Mucosa of rectum (tissue), 2 donors: Measurements from ENCODE around the gene CATSPERD.

Experiments used
- H3K27ac ChIP-seq, 2 donors: one replicate each; pipeline ENCODE4 v1.7.0; 2013; ENCODE audit warnings: inconsistent platforms in 2 of 2, low read depth in 2 of 2, low read length in 2 of 2
- H3K27me3 ChIP-seq, 2 donors: one replicate each; pipeline ENCODE4 v1.7.0; 2013; ENCODE audit warnings: low read length in 2 of 2; ENCODE audit not compliant: control insufficient read depth in 2 of 2, insufficient read depth in 2 of 2
- H3K36me3 ChIP-seq, 2 donors: one replicate each; pipeline ENCODE4 v1.7.0; 2013; ENCODE audit warnings: low read length in 2 of 2; ENCODE audit not compliant: control insufficient read depth in 2 of 2, insufficient read depth in 2 of 2
- H3K4me1 ChIP-seq, 2 donors: one replicate each; pipeline ENCODE4 v1.7.0; 2013; ENCODE audit warnings: low read length in 2 of 2, mild to moderate bottlenecking in 1 of 2; ENCODE audit not compliant: control insufficient read depth in 2 of 2, insufficient read depth in 2 of 2
- H3K4me3 ChIP-seq, 2 donors: one replicate each; pipeline ENCODE4 v1.7.0; 2013; ENCODE audit warnings: low read length in 2 of 2
- H3K9ac ChIP-seq, 2 donors: one replicate each; pipeline ENCODE4 v1.7.0; 2013; ENCODE audit warnings: low read length in 2 of 2, low read depth in 1 of 2, mild to moderate bottlenecking in 1 of 2
- H3K9me3 ChIP-seq, 2 donors: one replicate each; pipeline ENCODE4 v1.7.0; 2013; ENCODE audit warnings: low read length in 2 of 2; ENCODE audit not compliant: control insufficient read depth in 2 of 2
- donor health status: healthy.
- donor health status: Normal muscosa, but diverticular disease.

CATSPERD gene

GRCh38 chr19:5799247-5800241 is 79.1 kb downstream of the CATSPERD start:
- H3K27me3 ChIP-seq, result peaks cover 2 to 3% of the 10 kb centered on the region in 2 donors
- H3K27ac ChIP-seq, result no peak overlapping the region
- peaks cover 10% of the 10 kb centered on the region in 2 donors for H3K4me1 ChIP-seq
- H3K4me3 ChIP-seq, result no peak overlapping the region
- H3K9me3 ChIP-seq, result no peaks in the 10 kb centered on the region
- H3K9ac ChIP-seq, result no peak overlapping the region
- H3K36me3 ChIP-seq, result no peaks in the 10 kb centered on the region

GRCh38 chr19:5800361-5801270 is 80.2 kb downstream of the CATSPERD start:
- Histone ChIP-seq H3K27me3 (peaks cover 2 to 3% of the 10 kb centered on the region in 2 donors), H3K4me1 (peaks cover 11% of the 10 kb centered on the region in 2 donors), H3K36me3 (no peaks in the 10 kb centered on the region), H3K9me3 (no peaks in the 10 kb centered on the region), H3K4me3 (no peak overlapping the region), H3K9ac (no peak overlapping the region), H3K27ac (no peak overlapping the region)

DNA sequence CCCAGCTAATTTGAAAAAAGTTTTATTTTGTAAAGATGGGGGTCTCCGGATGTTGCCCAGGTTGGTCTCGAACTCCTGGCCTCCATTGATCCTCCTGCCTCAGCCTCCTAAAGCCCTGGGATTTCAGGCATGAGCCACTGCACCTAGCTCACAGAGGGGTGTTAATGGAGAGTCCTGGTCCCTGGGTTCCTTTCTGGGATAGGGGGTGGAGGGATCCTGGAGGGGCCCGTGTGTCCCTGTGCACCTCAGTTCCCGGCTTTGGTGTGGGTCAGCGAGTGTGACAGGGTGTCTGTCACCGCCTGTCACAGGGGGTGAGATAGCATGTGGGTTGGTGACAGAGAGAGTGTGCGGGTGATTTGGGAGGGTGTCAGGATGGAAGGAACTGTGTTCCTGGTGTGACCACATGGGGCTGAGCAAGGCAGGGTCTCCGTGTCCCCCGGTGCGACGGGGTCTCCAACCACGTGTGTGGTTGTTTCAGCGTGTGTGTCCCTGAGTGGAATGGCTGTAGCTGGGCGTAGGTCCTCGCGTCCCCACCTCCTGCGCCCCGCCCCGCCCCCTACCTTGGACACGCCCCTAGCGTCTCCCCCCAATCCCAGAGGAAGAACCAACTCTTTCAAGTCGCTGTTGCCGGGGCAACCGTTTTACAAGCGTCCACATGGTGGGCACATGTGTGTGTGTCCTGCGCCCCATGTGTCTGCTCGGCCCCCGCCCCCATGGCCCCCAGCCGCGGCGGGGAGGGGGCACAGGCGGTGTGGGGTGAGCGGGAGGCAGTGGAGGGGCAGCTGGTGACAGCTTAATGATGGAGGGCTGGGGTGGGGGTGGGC is 81.6 kb downstream of the CATSPERD start:
- H3K4me3 ChIP-seq, result no peak overlapping the region
- H3K27me3 ChIP-seq, result peaks cover 2 to 3% of the 10 kb centered on the region in 2 donors
- H3K27ac ChIP-seq, result no peak overlapping the region
- no peak overlapping the region for H3K9ac ChIP-seq
- peaks cover 11% of the 10 kb centered on the region in 2 donors for H3K4me1 ChIP-seq
- no peaks in the 10 kb centered on the region for H3K9me3 ChIP-seq
- no peaks in the 10 kb centered on the region for H3K36me3 ChIP-seq

DNA sequence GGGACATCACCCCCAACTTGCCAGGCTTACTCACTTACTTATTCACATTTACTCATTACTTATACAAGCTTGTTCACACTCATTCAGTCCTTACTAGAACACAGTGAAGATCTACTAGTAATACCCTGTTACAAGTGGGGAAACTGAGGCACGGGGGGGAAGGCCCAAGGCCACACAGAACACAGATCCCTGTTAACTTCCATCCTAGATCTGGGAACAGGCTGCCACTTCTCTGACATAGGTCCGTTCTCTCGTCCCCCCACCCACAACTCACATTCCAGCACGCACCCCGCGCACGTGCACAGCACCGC is 83.0 kb downstream of the CATSPERD start:
- H3K27ac ChIP-seq, result no peak overlapping the region
- H3K9me3 ChIP-seq, result no peaks in the 10 kb centered on the region
- peak overlapping the region; percentile 11 to 32 for H3K9ac ChIP-seq
- no peaks in the 10 kb centered on the region for H3K36me3 ChIP-seq
- H3K4me1 ChIP-seq, result peaks cover 11% of the 10 kb centered on the region in 2 donors
- peak overlapping the region; percentile 42 to 62 for H3K4me3 ChIP-seq
- H3K27me3 ChIP-seq, result peaks cover 2 to 3% of the 10 kb centered on the region in 2 donors

DNA sequence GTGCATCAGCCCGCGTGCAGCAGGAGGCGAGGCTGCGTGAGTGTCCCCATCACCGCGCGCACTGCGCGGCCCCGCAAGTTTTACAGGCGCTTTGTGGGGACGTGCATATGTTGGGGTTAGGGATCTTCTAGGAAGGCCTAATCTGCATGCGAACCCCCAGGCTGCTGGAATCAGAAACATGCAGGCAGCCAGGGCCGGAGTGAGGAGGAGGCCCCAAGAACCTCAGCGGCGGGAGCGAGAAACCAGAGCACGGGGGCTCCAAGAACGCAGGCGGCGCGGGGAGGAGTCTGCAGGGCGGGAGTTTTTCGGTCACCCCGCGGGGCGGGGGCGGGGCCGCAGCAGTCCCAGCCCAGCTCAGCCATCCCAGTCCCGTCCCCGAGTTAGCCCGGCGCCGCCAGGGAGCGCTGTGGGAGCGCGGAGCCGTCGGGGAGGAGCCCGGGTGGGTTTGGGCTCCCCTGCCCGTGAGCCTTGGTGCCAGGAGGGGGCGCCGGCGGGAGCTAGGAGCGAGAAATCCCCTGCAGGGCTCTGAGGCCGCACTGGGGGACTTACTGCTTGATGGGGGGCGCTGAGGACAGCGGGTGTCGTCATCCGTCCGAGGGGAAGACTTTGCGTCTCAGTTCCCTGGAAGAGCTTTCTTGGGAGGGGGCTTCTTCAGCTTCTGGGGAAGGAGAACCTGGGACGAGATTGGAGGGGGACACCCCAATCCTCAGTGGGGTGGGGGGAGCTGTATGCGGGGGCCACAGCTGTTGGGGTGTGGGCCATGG is 83.5 kb downstream of the CATSPERD start:
- H3K4me3 ChIP-seq, result peak overlapping the region; percentile 42 to 62
- H3K4me1 ChIP-seq, result peaks cover 11% of the 10 kb centered on the region in 2 donors
- peak overlapping the region; percentile 11 to 32 for H3K9ac ChIP-seq
- peaks cover 2 to 3% of the 10 kb centered on the region in 2 donors for H3K27me3 ChIP-seq
- no peaks in the 10 kb centered on the region for H3K36me3 ChIP-seq
- H3K9me3 ChIP-seq, result no peaks in the 10 kb centered on the region
- no peak overlapping the region for H3K27ac ChIP-seq

DNA sequence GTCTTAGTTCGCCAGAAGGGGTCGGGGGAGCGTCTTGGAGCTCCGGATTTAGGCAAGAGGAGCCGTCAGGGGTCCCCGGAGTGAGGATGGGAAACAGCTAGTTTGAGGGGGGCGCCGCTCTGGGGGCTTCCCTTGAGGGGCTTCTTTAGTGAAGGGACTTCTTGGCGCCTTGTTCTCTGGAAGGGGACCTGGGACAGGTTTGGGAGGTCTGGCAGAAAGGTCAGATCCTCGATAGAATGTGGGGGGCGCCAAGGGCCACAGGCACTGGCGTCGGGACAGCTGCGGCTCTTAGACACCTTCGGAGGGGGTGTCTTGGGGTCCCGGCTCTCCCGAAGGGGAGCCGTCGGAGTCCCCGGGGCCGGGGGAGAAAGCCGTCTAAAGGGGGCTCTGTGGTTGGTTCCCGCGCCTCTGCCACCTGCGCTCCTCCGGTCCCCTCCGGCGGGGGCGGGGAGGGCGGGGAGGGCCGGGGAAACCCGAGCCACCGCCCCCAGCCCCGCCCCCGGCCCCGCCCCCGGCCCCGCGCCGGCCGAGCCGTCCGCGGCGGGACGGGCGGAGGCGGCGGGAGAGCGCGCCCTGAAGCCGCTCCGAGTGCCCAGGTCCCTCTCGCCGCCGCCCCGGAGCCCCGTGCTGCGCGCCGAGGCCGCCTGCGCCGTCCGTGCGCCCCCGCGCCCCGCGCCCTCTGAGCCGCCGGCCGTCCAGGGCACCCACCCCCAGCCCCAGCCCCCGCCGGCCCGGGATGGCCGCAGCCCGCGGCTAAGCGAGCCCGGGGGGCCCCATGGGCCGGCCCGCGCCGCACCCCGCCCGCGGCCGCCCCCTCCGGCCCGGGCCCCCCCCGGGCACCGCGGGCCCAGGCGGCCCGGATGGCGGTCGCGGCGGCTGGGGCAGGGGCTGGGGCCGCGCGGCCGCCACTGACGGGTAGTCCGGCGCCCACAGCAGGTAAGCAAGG is 84.4 kb downstream of the CATSPERD start, which contains the start of gene NRTN:
NRTN (plus strand) TSS at position 552 of the 946 bp plus-strand sequence. CDS start 19,099 bp downstream, outside the sequence.
- peaks cover 11% of the 10 kb centered on the region in 2 donors for H3K4me1 ChIP-seq
- peak within 1 kb of the TSS; percentile 48 to 62 for H3K4me3 ChIP-seq

DNA sequence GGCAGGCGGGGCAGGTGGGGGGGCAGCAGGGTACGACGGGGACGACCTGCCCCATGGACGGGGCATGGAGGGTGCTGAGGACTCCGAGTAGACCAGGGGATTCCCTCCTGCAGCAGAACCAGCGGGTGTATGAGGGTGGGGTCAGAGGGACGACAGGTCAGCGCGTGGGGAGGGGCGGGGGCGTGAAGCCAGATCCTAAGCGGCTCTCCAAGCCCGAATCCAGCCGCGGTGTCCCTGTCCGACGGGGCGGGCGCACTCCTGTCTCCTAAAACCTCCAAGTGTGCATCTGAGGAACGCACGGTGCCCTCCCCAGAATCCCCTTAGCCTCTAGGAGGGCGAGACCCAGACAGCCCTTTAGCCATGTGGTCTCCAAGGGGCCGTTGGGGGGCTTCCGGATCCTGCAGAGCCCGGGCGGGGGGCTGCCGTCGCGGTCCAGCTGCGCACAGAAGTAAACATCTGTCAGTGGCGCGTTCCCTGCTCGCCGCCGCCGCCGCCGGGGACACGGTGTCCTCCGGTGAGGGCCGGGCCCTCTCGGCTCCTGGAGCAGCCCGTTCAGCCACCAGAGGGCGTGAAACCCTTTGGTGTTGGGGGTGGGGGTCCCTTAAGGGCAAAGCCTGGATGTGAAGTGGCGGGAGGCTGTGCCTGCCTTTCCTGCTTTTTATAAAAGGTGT is 85.2 kb downstream of the CATSPERD start:
- Histone ChIP-seq H3K27me3 (peaks cover 0 to 2% of the 10 kb centered on the region in 2 donors), H3K36me3 (no peaks in the 10 kb centered on the region), H3K9ac (peak overlapping the region; percentile 12 to 14), H3K9me3 (no peaks in the 10 kb centered on the region), H3K4me3 (peak overlapping the region; percentile 26 to 48), H3K4me1 (peaks cover 11% of the 10 kb centered on the region in 2 donors), H3K27ac (peak overlapping the region; percentile 17 to 42)

More for the DNA sequence above, 84.4 kb downstream of the CATSPERD start, which contains the start of gene NRTN:
- no peaks in the 10 kb centered on the region for H3K9me3 ChIP-seq
- H3K27ac ChIP-seq, result peak within 1 kb of the TSS; percentile 17 to 42
- no peaks in the 10 kb centered on the region for H3K36me3 ChIP-seq
- H3K27me3 ChIP-seq, result peaks cover 0 to 2% of the 10 kb centered on the region in 2 donors
- H3K9ac ChIP-seq, result peak within 1 kb of the TSS; percentile 14 to 48

DNA sequence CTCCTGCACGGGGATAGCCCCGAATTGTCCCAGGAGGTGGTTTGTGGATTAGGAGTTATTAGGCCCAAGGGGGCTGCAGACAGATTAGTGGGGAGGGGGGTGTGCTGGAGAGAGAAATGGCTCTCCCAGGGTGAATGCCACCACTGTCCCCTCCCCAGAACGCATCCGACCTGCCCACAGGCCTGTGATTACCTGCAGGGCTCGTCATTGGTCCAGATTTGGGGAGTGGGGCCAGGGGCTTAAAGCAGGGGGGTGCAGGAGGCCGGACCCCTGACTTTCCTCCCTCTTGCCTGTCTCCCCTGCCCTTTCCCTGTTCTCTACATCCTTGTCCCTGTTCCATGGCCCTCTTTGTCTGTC is 85.7 kb downstream of the CATSPERD start:
- Histone ChIP-seq H3K4me1 (peaks cover 11% of the 10 kb centered on the region in 2 donors), H3K4me3 (no peak overlapping the region), H3K27me3 (peaks cover 0 to 2% of the 10 kb centered on the region in 2 donors), H3K9me3 (no peaks in the 10 kb centered on the region), H3K36me3 (no peaks in the 10 kb centered on the region), H3K9ac (no peak overlapping the region), H3K27ac (no peak overlapping the region)
